HEK293 (cell line): ENCODE measurements around the gene TMUB1.

Experiments
- CTCF ChIA-PET: fragments of 350-600 bp; formaldehyde crosslinking; extraction: SDS; loops from one replicate; lab custom pipeline; 2021; ENCODE audit warnings: antibody characterized with exemption; lab: Yijun Ruan, JAX
- POLR2A ChIA-PET: fragments of 300-600 bp; formaldehyde crosslinking; extraction: SDS; loops from one replicate; lab custom pipeline; 2020; ENCODE audit warnings: antibody characterized with exemption, inconsistent platforms; lab: Yijun Ruan, JAX
- H3K27ac ChIP-seq: fragments of 200-500 bp; sonication (Bioruptor generic); 2 replicates; pipeline ENCODE4 v1.5.1; 2014; ENCODE audit warnings: low read depth, low read length, control low read depth, inconsistent platforms; ENCODE audit errors: extremely low read depth
- H3K36me3 ChIP-seq, 2 experiments: fragments of 200-500 bp in 1 of 2; sonication (Bioruptor generic) in 1 of 2; 1 replicate in 1 of 2; 2 replicates in 1 of 2; pipeline ENCODE4 v1.5.1; 2014 to 2017; ENCODE audit warnings: inconsistent platforms in 2 of 2, low read length in 2 of 2; ENCODE audit not compliant: control insufficient read depth in 2 of 2, insufficient read depth in 1 of 2
- H3K4me1 ChIP-seq: fragments of 200-500 bp; sonication (Bioruptor generic); 2 replicates; pipeline ENCODE4 v1.5.1; 2014; ENCODE audit warnings: mild to moderate bottlenecking, low read length, inconsistent platforms; ENCODE audit not compliant: control insufficient read depth, insufficient read depth
- H3K4me3 ChIP-seq: 2 replicates; pipeline ENCODE4 v1.5.1; 2011; ENCODE audit warnings: low read depth, mild to moderate bottlenecking, control low read depth, low read length, moderate library complexity
- H3K9me3 ChIP-seq: fragments of 200-500 bp; sonication (Bioruptor generic); 2 replicates; pipeline ENCODE4 v1.5.1; 2014; ENCODE audit warnings: low read depth, low read length, inconsistent platforms; ENCODE audit not compliant: control insufficient read depth, insufficient read depth
- GLIS1 ChIP-seq: fragments of 450-650 bp; formaldehyde crosslinking; IDR thresholded peaks from 2 replicates; pipeline ENCODE4 v1.5.1; 2016; ENCODE audit warnings: missing biosample characterization, missing genetic modification characterization
- INSM2 ChIP-seq: fragments of 450-650 bp; formaldehyde crosslinking; IDR thresholded peaks from 2 replicates; pipeline ENCODE4 v1.5.1; 2016; ENCODE audit warnings: missing biosample characterization, missing genetic modification characterization
- KLF8 ChIP-seq: fragments of 450-650 bp; formaldehyde crosslinking; IDR thresholded peaks from 2 replicates; pipeline ENCODE4 v1.5.1; 2016; ENCODE audit warnings: missing biosample characterization, missing genetic modification characterization
- PATZ1 ChIP-seq: fragments of 450-650 bp; formaldehyde crosslinking; IDR thresholded peaks from 2 replicates; pipeline ENCODE4 v1.5.1; 2016; ENCODE audit warnings: missing biosample characterization, missing genetic modification characterization
- REST ChIP-seq: fragments of 450-650 bp; formaldehyde crosslinking; IDR thresholded peaks from 2 replicates; pipeline ENCODE4 v1.5.1; 2016; ENCODE audit warnings: missing biosample characterization, missing genetic modification characterization
- SCRT2 ChIP-seq: fragments of 450-650 bp; formaldehyde crosslinking; IDR thresholded peaks from 2 replicates; pipeline ENCODE4 v1.5.1; 2016; ENCODE audit warnings: missing biosample characterization, missing genetic modification characterization
- ZBTB7A ChIP-seq: fragments of 450-650 bp; formaldehyde crosslinking; IDR thresholded peaks from 2 replicates; pipeline ENCODE4 v1.5.1; 2016; ENCODE audit warnings: low read depth, missing biosample characterization, missing genetic modification characterization
- ZFHX2 ChIP-seq: fragments of 450-650 bp; formaldehyde crosslinking; conservative IDR thresholded peaks from 2 replicates; pipeline ENCODE4 v1.5.1; 2016; ENCODE audit warnings: missing biosample characterization, missing genetic modification characterization
- ZNF174 ChIP-seq: fragments of 450-650 bp; formaldehyde crosslinking; IDR thresholded peaks from 2 replicates; pipeline ENCODE4 v1.5.0; 2017; ENCODE audit warnings: missing biosample characterization, mild to moderate bottlenecking, missing genetic modification characterization
- ZNF184 ChIP-seq: fragments of 450-650 bp; IDR thresholded peaks from 2 replicates; pipeline ENCODE4 v1.5.1; 2018; ENCODE audit warnings: missing biosample characterization, mild to moderate bottlenecking, missing genetic modification characterization
- ZNF221 ChIP-seq: fragments of 450-650 bp; formaldehyde crosslinking; IDR thresholded peaks from 2 replicates; pipeline ENCODE4 v1.5.1; 2017; ENCODE audit warnings: missing biosample characterization, missing genetic modification characterization, borderline replicate concordance
- ZNF23 ChIP-seq: fragments of 450-650 bp; formaldehyde crosslinking; IDR thresholded peaks from 2 replicates; pipeline ENCODE4 v1.5.1; 2016; ENCODE audit warnings: missing biosample characterization, missing genetic modification characterization, borderline replicate concordance
- ZNF24 ChIP-seq: fragments of 450-650 bp; formaldehyde crosslinking; IDR thresholded peaks from 2 replicates; pipeline ENCODE4 v1.5.1; 2016; ENCODE audit warnings: missing biosample characterization, missing genetic modification characterization
- ZNF335 ChIP-seq: fragments of 450-650 bp; formaldehyde crosslinking; conservative IDR thresholded peaks from 2 replicates; pipeline ENCODE4 v1.5.1; 2016; ENCODE audit warnings: missing biosample characterization, missing genetic modification characterization
- ZNF341 ChIP-seq: fragments of 450-650 bp; formaldehyde crosslinking; IDR thresholded peaks from 2 replicates; pipeline ENCODE4; 2016; ENCODE audit warnings: low read depth, missing biosample characterization, missing genetic modification characterization
- ZNF391 ChIP-seq: fragments of 450-650 bp; formaldehyde crosslinking; IDR thresholded peaks from 2 replicates; pipeline ENCODE4 v1.5.1; 2016; ENCODE audit warnings: low read depth, missing biosample characterization, missing genetic modification characterization, borderline replicate concordance
- ZNF514 ChIP-seq: fragments of 450-650 bp; formaldehyde crosslinking; IDR thresholded peaks from 2 replicates; pipeline ENCODE4 v1.5.1; 2016; ENCODE audit warnings: missing biosample characterization, missing genetic modification characterization
- ZNF544 ChIP-seq: fragments of 450-650 bp; formaldehyde crosslinking; IDR thresholded peaks from 2 replicates; pipeline ENCODE4 v1.5.0; 2017; ENCODE audit warnings: missing biosample characterization, missing genetic modification characterization
- ZNF558 ChIP-seq: fragments of 450-650 bp; formaldehyde crosslinking; IDR thresholded peaks from 2 replicates; pipeline ENCODE4 v1.5.1; 2016; ENCODE audit warnings: missing biosample characterization, missing genetic modification characterization
- ZNF629 ChIP-seq: fragments of 450-650 bp; formaldehyde crosslinking; IDR thresholded peaks from 2 replicates; pipeline ENCODE4 v1.5.1; 2017; ENCODE audit warnings: missing biosample characterization, missing genetic modification characterization
- ZNF768 ChIP-seq: fragments of 450-650 bp; formaldehyde crosslinking; IDR thresholded peaks from 2 replicates; pipeline ENCODE4 v1.5.1; 2018; ENCODE audit warnings: missing biosample characterization, mild to moderate bottlenecking, missing genetic modification characterization
- ZNF776 ChIP-seq: fragments of 450-650 bp; formaldehyde crosslinking; IDR thresholded peaks from 2 replicates; pipeline ENCODE4 v1.5.0; 2017; ENCODE audit warnings: missing biosample characterization, missing genetic modification characterization, borderline replicate concordance

The TMUB1 gene

GRCh38 chr7:151065516-151065915 lies 17.8 kb downstream of the TMUB1 start (continued):
- TF ChIP-seq PATZ1 (tag by site-specific recombination) = no peak
- TF ChIP-seq ZNF768 = no peak

- TF ChIP-seq ZNF558 (no peak), ZNF184 (tag by site-specific recombination) (no peak), KLF8 (tag by site-specific recombination) (no peak), ZNF776 (tag by site-specific recombination) (no peak), ZNF335 (tag by site-specific recombination) (no peak)
- H3K4me1 ChIP-seq = no peaks in the 10 kb centered on the region
- no peaks in the 10 kb centered on the region for H3K9me3 ChIP-seq
- ChIA-PET CTCF (interaction anchor here (0.6 kb wide), 1 partner anchor 20 kb away, joined by 3 read pairs; no protein-coding TSS in a partner anchor), POLR2A (interaction anchor here (1.1 to 1.6 kb wide), 2 partner anchors 16 to 18 kb away, joined by 3 to 6 read pairs; partner anchors contain the start of genes FASTK and TMUB1)
- H3K4me3 ChIP-seq = no peak overlapping the region
- peaks cover 3 to 75% of the 10 kb centered on the region in 2 experiments for H3K36me3 ChIP-seq
- no peak overlapping the region for H3K27ac ChIP-seq
Observed at GRCh38 chr7:151064993-151065392, 18.3 kb downstream of the TMUB1 start.

GRCh38 chr7:151064454-151064853 lies 18.8 kb downstream of the TMUB1 start:
- Histone ChIP-seq H3K4me3 (no peak overlapping the region), H3K9me3 (no peaks in the 10 kb centered on the region), H3K36me3 (peaks cover 3 to 70% of the 10 kb centered on the region in 2 experiments), H3K4me1 (no peaks in the 10 kb centered on the region)
- CTCF ChIA-PET = interaction anchor here (0.6 kb wide), 1 partner anchor 9 kb away, joined by 3 read pairs; no protein-coding TSS in a partner anchor
- POLR2A ChIA-PET = no interaction called here
- TF ChIP-seq ZFHX2 (peak; percentile 41; the same call in 1 of the 2 replicates), ZNF174 (no peak), REST (tag by site-specific recombination) (no peak), ZNF629 (tag by site-specific recombination) (no peak), ZNF341 (tag by site-specific recombination) (no peak)
- TF ChIP-seq, all 188 proteins: peak for 1
- H3K27ac ChIP-seq = no peak overlapping the region

GRCh38 chr7:151063212-151063561 lies 20.1 kb downstream of the TMUB1 start:
- Histone ChIP-seq H3K9me3 (no peaks in the 10 kb centered on the region), H3K4me1 (no peaks in the 10 kb centered on the region; the same call in 1 of the 2 replicates), H3K36me3 (peaks cover 3 to 62% of the 10 kb centered on the region in 2 experiments), H3K27ac (no peak overlapping the region), H3K4me3 (no peak overlapping the region)
- POLR2A ChIA-PET = interaction anchor here (0.9 to 2.3 kb wide), 10 partner anchors 8 to 53 kb away, joined by 3 to 22 read pairs (median 5); partner anchors contain the start of genes ABCB8 and FASTK
- CTCF ChIA-PET = interaction anchor here (0.7 to 2.3 kb wide), 6 partner anchors 15 to 48 kb away, joined by 3 to 14 read pairs (median 4); partner anchors contain the start of genes ABCB8 and FASTK
- TF ChIP-seq ZNF558 (no peak), ZNF391 (tag by site-specific recombination) (no peak), ZNF23 (tag by site-specific recombination) (no peak), ZNF24 (tag by site-specific recombination) (no peak), ZNF544 (tag by site-specific recombination) (no peak), ZBTB7A (no peak), ZNF514 (tag by site-specific recombination) (no peak), INSM2 (tag by site-specific recombination) (no peak), GLIS1 (tag by site-specific recombination) (no peak), ZNF221 (no peak), SCRT2 (tag by site-specific recombination) (no peak)
